ENCODE data around the gene PRSS33. TPM values are rescaled to one million over a fixed set of nuclear protein-coding genes. Genes with fewer than 3 reads are reported as not detected.

Gene PRSS33
- total RNA-seq, 2 experiments from 2014 or later: 0.13 TPM

DNA sequence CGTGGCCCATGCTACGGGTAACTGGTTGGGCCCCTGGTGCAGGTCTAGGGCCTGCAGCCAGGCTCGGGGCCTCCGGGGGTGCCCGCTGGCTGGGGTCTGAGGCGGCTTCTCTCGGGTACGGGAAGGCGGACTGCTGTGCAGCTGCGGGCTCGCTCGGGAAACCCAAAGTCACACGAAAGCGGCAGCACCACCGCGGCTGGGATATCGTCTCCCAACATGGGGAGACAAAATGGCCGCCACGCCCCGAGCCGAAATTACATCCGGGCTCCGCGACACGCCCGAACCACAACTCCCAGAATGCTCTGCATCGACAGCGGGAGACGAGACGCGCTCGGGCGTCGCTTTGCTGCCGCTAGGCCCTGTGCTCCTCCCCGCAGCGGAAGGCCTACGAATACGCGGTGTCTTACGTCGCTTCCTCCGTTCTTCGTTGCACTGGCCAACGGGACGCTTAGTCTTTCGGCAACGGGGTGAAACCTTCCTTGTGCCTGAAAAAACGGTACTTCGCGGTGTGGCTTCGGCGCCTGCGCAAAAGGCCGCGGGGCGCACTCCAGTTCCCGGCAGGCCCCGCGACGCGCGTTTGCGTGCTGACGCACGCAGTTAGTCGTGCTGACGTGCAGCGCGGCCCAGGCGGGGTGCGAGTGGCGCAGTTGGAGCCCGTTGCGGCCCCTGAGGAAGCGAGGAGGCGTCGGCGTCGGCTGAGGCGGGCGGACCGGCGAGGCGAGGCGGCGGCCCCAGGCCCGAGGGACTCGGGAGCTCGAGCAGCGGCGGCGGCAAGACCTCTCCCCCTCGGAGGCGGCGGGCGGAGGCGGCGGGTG lies 35.1 kb downstream of the PRSS33 start, which contains the start of gene SRRM2:
Gene SRRM2 (plus strand): TSS at position 604 of the 815 bp plus-strand sequence. CDS start 3,727 bp downstream, outside the sequence.
- ChIA-PET POLR2A (interaction anchor here (0.6 to 2.1 kb wide), 6 partner anchors 10 to 70 kb away, joined by 3 to 9 read pairs (median 4); partner anchors contain the start of gene KCTD5), CTCF (interaction anchor here (0.6 to 1.5 kb wide), 3 partner anchors 24 to 1336 kb away, joined by 3 to 4 read pairs (median 4); no protein-coding TSS in a partner anchor)

DNA sequence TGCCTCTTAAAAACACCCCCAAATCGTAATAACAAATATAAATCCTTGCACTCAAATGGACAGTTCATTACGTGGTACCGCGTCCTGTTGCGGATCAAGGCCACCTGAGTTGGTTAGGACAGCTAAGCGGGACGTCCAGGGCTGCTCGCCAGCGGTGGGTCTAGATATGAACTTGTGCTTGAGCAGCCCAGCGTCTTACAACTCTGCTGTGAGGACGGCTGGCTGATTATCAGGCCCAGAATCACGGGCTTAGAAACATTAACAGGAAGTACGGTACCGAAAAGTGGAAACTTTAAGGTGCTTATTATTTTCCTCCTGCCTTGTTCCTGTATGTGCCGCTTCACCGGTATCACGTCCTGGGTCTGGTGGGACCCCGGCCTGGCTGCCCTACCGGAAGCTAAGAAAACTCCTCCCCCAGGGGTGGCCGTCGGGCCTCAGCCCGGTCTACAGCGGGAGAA lies 35.8 kb downstream of the PRSS33 start:
- CTCF ChIA-PET: interaction anchor here (0.7 to 1.5 kb wide), 2 partner anchors 24 to 116 kb away, joined by 3 to 4 read pairs; no protein-coding TSS in a partner anchor
- POLR2A ChIA-PET: interaction anchor here (0.6 to 1.2 kb wide), 3 partner anchors 25 to 767 kb away, joined by 3 to 6 read pairs (median 3); no protein-coding TSS in a partner anchor

DNA sequence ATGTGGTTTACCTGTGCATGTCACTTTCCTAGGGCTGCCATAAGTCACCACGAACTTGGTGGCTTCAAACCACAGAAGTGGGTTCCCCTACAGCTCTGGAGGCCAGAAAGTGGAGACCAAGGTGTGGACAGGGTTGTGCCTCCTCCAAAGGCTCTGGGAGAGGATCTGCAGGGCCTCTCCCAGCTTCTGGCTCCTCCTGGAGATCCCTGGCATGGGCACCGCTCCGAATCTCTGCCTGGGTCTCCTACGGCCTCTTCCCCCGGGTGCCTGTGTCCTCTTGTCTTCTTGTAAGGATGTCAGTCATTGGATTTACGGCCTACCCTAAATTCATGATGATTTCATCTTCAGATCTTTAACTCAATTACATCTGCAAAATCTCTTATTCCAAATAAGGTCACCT lies 37.4 kb downstream of the PRSS33 start:
- POLR2A ChIA-PET: no interaction called here
- CTCF ChIA-PET: no interaction called here

DNA sequence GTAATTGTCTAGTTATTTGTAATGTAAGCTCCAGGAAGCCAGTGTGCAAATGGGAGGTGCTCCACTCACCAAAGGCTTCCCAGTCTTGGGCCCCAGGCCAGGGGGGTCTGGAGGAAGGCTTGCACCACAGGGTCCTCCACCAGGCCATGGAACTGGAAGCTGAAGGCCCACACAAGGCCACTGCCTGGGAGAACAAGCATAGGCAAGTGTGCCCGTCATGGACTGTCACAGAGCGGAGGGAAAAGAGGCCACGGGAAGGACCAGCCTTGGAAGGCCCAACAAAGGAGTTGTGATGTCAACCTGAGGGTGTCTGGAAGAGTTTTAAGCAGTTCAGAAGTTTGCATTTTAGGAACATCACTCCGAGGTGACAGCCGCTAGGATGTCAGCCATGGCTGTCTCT lies 37.9 kb downstream of the PRSS33 start:
- ChIA-PET CTCF (no interaction called here), POLR2A (no interaction called here)

DNA sequence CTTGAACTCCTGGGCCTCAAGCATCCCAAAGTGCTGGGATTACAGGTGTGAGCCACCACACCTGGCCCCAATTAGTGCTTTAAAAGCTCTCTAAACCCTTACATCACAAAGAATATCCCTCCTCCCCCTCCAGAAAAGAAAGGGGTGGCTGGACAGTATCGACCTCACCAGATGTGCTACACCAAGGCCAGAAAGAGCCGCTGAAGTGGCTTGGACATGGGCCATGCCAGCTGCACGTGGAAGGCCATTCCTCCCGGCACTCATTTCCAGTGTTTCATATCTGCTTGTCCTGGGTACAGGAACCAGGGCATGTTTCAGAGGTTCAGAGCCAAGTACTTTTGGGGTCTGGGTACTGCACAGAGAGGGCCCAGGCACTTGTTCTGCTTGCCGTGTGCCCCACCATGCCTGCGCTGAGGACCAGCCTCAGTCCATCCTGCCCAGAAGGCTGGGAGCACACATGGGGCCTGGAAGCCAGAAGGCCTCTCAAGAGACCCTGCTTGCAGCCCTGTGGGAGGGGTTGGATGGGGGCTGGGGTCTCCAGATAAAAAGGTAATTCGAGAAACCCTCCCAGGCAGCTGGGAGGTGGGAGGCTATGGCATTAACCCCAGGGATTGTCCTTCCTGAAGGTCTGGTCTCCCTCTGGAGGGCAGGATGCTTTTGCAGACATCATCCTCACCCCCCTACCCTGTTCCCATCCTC lies 38.5 kb downstream of the PRSS33 start:
- ChIA-PET POLR2A (no interaction called here), CTCF (no interaction called here)

DNA sequence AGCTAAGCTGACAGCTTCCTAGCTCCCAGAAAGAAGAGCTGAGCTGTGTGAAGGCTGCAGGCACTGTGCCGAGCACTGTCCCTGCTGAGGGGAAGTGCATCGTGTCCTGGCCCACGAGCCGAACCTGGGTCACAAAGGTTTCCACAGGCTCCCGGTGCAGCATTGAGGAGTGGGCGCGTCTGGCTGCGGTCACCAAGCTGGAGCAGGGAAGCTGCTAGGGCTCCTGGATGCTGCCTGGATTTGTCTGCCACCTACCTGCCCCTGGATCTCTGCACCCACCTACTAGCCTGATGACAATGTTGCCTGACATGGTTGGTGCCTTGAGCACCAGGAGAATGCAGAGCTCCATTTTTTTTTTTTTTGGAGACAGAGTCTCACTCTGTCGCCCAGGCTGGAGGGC lies 41.4 kb downstream of the PRSS33 start:
- ChIA-PET CTCF (interaction anchor here (0.7 kb wide), 1 partner anchor 677 kb away, joined by 5 read pairs; no protein-coding TSS in a partner anchor), POLR2A (no interaction called here)

DNA sequence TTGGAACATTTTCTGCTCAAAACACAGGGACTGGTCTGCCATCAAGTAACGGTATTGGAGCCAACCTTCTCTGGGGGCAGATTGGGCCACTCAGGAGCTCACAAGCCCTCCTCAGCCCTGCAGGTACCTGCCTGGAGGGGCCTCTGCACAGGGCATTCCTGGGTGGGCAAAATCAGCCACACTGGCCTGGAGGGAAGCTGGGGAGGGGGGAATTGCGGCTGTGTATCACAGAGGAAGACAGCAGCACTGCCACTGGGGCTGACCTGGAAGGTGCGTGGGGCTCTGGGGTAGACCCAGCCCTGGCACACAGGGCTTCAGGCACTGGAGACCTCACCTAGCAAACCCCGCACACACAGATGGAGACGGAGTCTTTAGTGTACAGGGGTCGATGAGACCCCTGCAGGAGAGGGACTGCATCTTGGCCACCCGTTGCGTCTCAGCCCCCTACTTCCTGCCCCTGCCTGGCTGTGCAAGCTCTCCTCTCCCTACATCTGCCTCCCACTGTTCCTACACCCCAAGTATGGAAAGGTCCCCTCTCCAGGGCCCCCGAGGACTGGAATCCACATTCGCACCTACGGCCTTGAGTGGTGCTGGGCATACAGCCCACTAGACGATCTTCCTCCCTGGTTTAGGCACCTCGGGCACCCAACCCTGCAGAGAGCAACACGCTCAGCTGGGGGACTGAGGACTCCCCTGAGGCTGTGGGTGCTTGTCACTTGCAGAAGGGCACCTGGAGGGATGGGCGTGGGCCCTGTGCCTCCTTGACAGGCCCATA lies 42.1 kb downstream of the PRSS33 start:
- POLR2A ChIA-PET: no interaction called here
- CTCF ChIA-PET: no interaction called here

DNA sequence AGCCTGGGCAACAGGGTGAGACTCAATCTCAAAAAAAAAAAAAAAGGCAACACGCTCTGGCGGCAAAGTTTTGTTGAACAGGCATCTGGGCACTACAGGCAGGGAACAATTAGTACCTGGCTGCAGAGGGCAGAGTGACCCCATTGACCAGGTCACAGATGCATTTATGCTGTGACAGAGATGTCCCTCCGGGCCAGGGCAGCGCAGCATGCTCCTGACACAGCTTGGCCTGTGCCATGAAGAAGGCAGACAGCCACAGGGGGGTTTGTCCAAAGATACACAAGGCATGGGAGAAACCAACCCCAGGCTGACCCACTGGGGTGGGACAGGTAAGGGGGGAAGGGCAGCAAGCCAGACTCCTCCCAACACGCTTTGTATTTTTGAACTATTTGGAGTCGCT lies 42.6 kb downstream of the PRSS33 start:
- ChIA-PET CTCF (no interaction called here), POLR2A (no interaction called here)

DNA sequence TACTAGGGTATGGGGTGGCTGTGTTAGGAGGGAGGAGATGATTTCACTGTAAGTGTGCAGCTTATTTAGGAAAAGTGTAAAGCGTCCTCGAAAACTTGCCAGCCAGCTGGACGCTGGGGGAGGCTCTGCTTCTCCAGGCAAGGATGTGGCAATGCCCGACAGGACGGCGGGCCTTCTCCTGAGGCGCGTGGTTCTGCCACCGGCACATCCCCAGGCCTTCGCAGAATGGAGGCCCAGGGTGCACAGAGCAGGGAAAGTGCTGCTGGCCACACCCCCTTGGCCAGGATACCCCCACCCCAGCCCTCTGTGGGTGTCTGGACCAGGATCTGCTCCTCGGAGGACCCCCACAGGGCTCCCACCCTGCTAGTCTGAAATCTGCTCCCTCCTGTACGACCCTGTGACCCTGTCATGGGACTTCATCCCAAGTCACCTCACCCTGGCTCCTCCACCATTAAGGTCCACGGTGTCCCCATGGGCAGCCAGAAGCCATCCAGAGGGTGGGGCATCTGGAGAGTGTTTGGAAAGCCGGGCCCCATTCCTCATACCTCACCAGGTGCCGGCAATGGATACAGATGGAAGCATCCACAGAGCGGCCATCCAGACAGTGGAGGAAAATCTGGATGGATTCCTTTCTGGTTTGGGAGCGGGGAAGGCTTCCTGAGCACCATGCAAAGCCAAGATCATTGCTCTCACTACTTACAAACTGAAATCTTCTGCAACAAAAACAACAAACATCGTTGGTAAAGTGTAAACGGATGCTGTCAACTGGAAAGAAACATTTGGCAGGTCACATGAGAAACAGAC lies 44.2 kb downstream of the PRSS33 start:
- ChIA-PET POLR2A (no interaction called here), CTCF (no interaction called here)

DNA sequence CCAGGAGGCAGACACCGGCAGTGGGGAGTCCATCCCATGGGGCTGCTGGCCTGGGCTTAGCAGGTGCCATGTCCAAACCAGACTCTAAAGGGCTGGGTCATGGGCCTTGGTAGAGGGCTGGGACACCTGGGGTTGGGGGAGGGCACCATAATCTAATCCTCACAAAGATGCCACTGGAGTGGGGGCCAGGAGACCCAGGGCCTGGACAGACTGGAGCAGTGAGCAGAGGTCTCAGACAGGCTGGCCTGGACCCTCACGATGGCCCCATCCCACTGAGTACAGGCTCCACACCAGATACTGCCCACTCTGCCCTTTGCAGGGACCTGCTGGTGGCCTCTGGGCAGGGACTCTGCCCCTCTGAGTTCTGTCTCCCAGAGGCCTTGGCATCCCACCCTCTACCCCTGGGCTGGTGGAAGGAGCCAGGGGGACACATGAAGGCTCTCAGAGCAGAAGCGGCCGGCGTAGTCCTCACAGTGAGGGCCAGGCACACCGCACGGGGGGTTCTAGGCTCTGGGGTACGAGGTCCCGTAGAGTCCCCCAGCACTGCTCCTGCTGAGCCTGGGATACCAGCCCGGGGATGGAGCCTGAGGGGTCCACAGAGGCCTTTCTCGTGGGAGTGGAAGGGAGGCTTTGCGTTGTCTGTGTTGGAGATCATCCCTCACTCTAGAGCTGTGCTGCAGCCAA lies 44.9 kb downstream of the PRSS33 start:
- POLR2A ChIA-PET: interaction anchor here (0.6 kb wide), 1 partner anchor 39 kb away, joined by 4 read pairs; no protein-coding TSS in a partner anchor
- CTCF ChIA-PET: interaction anchor here (0.6 kb wide), 1 partner anchor 300 kb away, joined by 3 read pairs; no protein-coding TSS in a partner anchor

DNA sequence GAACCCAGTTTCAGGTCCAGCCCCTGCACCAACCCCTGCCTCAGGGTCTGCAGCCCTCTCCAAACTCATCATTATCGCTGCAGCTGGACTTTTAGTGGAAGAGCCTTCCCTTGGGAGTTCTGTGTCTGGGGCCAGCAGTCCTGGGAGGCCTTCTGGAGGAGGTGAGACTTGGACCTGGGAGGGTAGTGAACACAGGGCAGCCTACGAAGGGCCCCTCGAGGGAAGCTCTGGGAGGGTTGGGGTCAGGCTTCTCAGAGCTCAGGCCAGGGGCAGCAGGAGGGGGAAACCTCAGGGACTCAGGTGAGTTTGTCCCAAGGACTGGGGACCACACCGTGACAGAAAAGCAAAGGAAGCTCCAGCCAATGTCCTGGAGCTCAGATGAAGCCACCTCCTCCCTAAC lies 46.2 kb downstream of the PRSS33 start:
- POLR2A ChIA-PET: no interaction called here
- CTCF ChIA-PET: interaction anchor here (1.0 kb wide), 1 partner anchor 34 kb away, joined by 3 read pairs; no protein-coding TSS in a partner anchor

DNA sequence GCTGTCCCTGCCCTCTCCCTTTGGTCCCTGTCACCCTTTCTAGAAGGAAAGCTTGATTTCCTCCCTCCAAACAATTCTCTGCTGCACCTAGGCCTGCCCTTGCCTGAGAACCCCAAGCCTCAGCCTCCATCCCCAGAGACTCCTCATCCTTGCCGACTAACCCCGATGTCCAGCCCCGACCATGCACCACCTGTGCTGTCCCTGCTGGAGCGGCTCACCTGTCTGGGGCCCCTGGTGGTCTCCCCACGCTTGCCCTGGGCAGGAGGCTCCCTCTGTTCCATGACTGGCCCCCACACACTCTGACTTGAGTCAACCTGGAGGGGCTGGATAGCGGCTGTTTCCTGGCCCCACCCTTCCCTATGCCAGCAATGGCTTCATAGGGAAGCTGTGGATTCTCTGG lies 46.9 kb downstream of the PRSS33 start:
- ChIA-PET POLR2A (no interaction called here), CTCF (interaction anchor here (0.6 to 1.0 kb wide), 2 partner anchors 33 to 353 kb away, joined by 3 read pairs; no protein-coding TSS in a partner anchor)

DNA sequence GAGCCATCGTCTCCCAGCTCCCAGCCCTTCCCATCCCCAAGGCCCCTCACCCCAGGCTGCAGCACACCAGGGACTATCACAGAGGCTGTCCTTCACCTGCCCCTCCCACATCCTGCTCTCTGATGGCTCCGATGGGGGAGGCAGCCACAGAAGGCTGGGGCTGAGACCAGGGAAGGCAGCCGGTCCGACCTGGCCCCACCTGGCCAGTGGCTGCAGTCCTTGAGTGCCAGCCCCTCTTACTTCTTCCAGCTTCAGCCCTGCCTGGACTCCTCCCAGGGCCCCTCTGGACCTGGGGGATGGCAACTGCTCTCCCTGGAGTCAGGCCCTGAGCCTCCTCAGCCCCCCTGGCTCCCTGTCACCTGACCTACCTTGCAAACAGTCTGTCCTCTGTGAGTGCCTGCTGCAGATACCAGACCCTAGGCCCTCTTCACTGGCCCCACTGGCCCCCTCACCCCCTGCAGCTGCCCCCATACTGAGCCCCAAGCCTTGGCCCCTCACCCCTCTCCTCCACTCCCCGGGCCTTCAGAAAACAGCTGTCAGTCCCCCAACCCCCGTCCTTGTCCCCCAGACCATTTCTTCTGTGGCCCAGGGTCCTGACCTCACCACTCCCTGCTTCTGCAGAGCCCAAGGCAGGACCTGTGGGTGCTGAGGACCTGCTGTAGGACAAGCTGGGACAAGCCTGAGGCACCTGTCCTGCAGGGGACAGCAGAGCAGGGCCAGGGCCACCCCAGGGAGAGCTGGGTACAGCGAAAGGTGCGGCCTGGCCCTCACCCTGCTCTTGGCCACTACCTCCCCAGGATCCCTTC lies 47.5 kb downstream of the PRSS33 start:
- CTCF ChIA-PET: no interaction called here
- POLR2A ChIA-PET: no interaction called here

DNA sequence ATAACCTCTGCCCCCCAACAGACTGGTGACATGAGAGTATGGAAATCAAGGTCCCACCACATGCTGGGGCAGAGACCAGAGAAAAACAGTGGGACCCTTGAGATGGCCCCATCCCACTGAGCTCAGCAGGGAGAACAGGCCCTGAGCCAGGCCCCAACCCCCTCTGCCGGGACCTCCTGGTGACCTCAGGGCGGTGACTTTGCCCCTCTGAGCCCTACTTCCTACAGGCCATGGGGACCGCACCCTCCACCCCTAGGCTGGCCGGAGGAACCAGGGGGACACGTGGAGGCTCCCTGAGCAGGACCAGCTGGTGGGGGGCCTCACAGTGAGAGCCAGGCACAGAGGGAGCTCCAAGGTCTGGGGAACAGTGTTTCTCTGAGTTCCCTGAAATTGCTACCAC lies 48.7 kb downstream of the PRSS33 start:
- CTCF ChIA-PET: no interaction called here

DNA sequence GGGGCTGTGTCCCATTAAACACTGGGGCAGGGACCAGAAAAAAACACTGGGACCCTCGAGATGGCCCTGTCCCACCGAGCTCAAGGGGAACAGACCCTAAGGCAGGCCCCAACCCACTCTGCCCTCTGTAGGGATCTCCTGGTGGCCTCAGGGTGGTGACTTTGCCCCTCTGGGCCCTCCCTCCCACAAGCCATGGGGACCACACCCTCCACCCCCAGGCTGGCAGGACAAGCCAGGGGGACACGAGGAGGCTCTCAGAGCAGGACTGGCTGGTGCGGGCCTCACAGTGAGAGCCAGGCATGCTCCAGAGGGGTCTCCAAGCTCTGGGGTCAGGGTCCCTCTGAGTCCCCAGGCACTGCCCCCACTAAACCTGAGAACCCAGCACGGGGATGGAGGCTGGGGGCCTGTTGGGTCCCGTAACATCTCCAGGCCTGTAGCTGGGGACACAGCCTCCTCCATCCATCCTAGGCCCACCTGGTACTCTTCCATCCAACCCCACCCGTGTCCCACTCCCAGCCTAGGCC lies 49.4 kb downstream of the PRSS33 start:
- POLR2A ChIA-PET: no interaction called here
- CTCF ChIA-PET: no interaction called here

More for the DNA sequence above, 48.7 kb downstream of the PRSS33 start:
- POLR2A ChIA-PET: no interaction called here

DNA sequence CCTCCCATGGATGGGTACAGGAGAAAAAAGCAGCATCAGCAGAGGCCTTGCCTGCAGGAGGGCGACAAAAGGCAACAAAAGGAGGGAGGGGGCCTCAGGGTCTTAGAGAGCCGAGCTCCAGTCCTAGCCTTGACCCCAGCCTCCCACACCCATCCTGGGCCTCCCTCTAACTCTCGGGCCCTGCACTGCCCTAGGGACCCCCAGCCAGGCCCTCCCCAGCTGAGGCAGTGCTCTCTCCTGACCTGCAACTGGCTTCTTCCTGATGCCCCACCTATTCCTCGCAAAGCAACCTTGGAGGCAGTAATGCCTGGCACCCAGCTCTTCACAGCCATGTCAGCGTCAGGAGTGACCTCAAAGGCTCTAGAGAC lies 50.1 kb downstream of the PRSS33 start:
- CTCF ChIA-PET: no interaction called here
- POLR2A ChIA-PET: no interaction called here

DNA sequence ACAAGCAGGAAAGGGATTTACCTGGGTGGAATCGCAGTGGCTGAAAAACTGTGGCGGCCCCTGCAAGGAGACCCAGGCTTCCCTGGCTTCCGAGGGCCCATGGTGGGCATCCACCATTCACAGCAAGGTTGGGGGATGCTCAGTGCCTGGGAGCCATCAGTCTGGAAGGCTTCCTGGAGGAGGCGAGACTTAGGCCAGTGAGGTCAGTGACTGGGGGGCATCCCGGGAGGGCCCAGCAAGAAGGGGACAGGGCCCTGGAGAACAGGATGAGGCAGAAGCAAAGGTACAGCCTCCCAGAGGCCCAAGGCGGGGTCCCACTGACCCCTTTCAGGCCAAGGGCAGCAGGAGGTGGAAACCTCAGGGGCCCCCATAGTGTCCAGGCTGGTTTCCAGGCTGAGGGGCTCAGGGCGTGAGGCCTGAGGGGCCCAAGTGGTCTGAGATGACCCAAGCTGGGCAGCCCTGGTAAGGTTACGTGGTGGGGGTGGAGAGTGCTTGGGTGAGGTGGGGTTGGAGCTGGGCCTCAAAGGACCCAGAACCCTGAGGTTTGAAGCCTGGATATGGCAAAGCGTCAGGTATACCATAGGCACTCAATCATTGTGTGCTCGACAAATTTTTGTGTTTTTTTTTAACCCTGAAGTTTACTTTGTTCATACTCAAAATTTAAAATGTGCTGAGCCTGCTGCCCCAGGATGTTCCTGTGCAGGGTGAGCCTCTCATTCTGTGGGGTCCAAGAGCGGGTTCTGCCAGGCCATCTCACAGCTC lies 50.7 kb downstream of the PRSS33 start:
- CTCF ChIA-PET: no interaction called here
- POLR2A ChIA-PET: no interaction called here

Data from activated CD8-positive, alpha-beta memory T cell treated with anti-CD3 and anti-CD28 coated beads for 36 hours (primary cell).